Urothelium cell line (cell line): Measurements from ENCODE around the gene ARFGAP3.
"Not testable (repeated sequence)": the region's sequence is repeated elsewhere in the genome, so short reads cannot be mapped to it uniquely, and the experiment has no call there.

Experiments used
- DNase-seq: peaks from one replicate; pipeline ENCODE4 v3.0.0; 2011; ENCODE audit warnings: low spot score, mixed read lengths
- FAIRE-seq: peaks from 2 replicates; lab custom pipeline; 2011; peaks lifted over from hg19 to GRCh38; lab: Jason Lieb, UNC

ARFGAP3 gene

GRCh38 chr22:42770941-42771647 lies 86.0 kb downstream of the ARFGAP3 start:
- DNase-seq (no peak), FAIRE-seq (no peak)

GRCh38 chr22:42770448-42770726 lies 86.7 kb downstream of the ARFGAP3 start:
- FAIRE-seq (no peak), DNase-seq (no peak)

GRCh38 chr22:42769574-42770447 lies 87.3 kb downstream of the ARFGAP3 start:
- peak; percentile 95 for FAIRE-seq
- DNase-seq = peak; percentile 76

GRCh38 chr22:42769238-42769573 lies 87.9 kb downstream of the ARFGAP3 start:
- FAIRE-seq (no peak), DNase-seq (no peak)

GRCh38 chr22:42768385-42769035 lies 88.6 kb downstream of the ARFGAP3 start:
- no peak for FAIRE-seq

GRCh38 chr22:42766860-42767259 lies 90.2 kb downstream of the ARFGAP3 start:
- DNase-seq = no peak
- no peak for FAIRE-seq

More at GRCh38 chr22:42768385-42769035, 88.6 kb downstream of the ARFGAP3 start:
- no peak for DNase-seq

GRCh38 chr22:42764895-42765363 lies 92.1 kb downstream of the ARFGAP3 start:
- FAIRE-seq (no peak), DNase-seq (no peak)

- DNase-seq = no peak
- no peak for FAIRE-seq
Observed at GRCh38 chr22:42763965-42764480, 93.0 kb downstream of the ARFGAP3 start.

- FAIRE-seq (peak; percentile 59), DNase-seq (no peak)
Observed at GRCh38 chr22:42760806-42761565, 96.1 kb downstream of the ARFGAP3 start.

- DNase-seq = no peak
- FAIRE-seq = no peak
Observed at GRCh38 chr22:42758931-42759629, 98.0 kb downstream of the ARFGAP3 start.

- not testable (repeated sequence) for FAIRE-seq
- peak; percentile 59 for DNase-seq
Observed at GRCh38 chr22:42755553-42755952, 101.5 kb downstream of the ARFGAP3 start.

- DNase-seq, FAIRE-seq: not testable (repeated sequence)
Observed at GRCh38 chr22:42755121-42755520, 102.0 kb downstream of the ARFGAP3 start.

GRCh38 chr22:42754658-42755057 lies 102.4 kb downstream of the ARFGAP3 start:
- peak; percentile 92 for FAIRE-seq
- DNase-seq = peak; percentile 30

- DNase-seq = peak; percentile 13
- no peak for FAIRE-seq
Observed at GRCh38 chr22:42752912-42753311, 104.2 kb downstream of the ARFGAP3 start.

GRCh38 chr22:42752230-42752746 lies 104.8 kb downstream of the ARFGAP3 start:
- DNase-seq (peak; percentile 7), FAIRE-seq (no peak)

GRCh38 chr22:42750421-42750820 lies 106.7 kb downstream of the ARFGAP3 start:
- DNase-seq, FAIRE-seq: not testable (repeated sequence)

- FAIRE-seq (peak; percentile 5), DNase-seq (peak; percentile 65)
Observed at GRCh38 chr22:42747701-42748513, 109.2 kb downstream of the ARFGAP3 start.
